Aorta (tissue), 5 donors: ENCODE measurements around the gene PNPLA6. TPM values are rescaled to one million over a fixed set of nuclear protein-coding genes. Genes with fewer than 3 reads are reported as not detected.

ENCODE experiments used
- ATAC-seq: fragments of 200-7000 bp; cut with Tn5 transposase; one replicate; pipeline ENCODE4 v1.9.1; 2022; ENCODE audit warnings: moderate library complexity; ENCODE audit not compliant: low FRiP score
- DNase-seq, 2 donors: peaks; one replicate each; pipeline ENCODE4 v3.0.0-alpha.2; 2020
- H3K27ac ChIP-seq, 2 donors: one replicate each; pipeline ENCODE4 v1.5.1; 2013; ENCODE audit warnings: low read length in 2 of 2, mild to moderate bottlenecking in 2 of 2, moderate library complexity in 2 of 2, control low read depth in 1 of 2, inconsistent platforms in 1 of 2, low read depth in 1 of 2
- H3K27me3 ChIP-seq, 2 donors: one replicate each; pipeline ENCODE4 v1.6.1; 2013; ENCODE audit warnings: control low read depth in 1 of 2, low read length in 1 of 2, mild to moderate bottlenecking in 1 of 2, moderate library complexity in 1 of 2; ENCODE audit not compliant: insufficient read depth in 2 of 2, control insufficient read depth in 1 of 2
- H3K36me3 ChIP-seq, 2 donors: one replicate each; pipeline ENCODE4 v1.6.1; 2013; ENCODE audit warnings: control low read depth in 1 of 2, low read length in 1 of 2, mild to moderate bottlenecking in 1 of 2; ENCODE audit not compliant: insufficient read depth in 2 of 2, control insufficient read depth in 1 of 2
- H3K4me1 ChIP-seq, 2 donors: one replicate each; pipeline ENCODE4 v1.6.1; 2013; ENCODE audit warnings: low read length in 2 of 2, control low read depth in 1 of 2, mild to moderate bottlenecking in 1 of 2, moderate library complexity in 1 of 2; ENCODE audit not compliant: insufficient read depth in 2 of 2, control insufficient read depth in 1 of 2
- H3K4me3 ChIP-seq, 2 donors: one replicate each; pipeline ENCODE4 v1.5.1; 2013; ENCODE audit warnings: low read length in 2 of 2, control low read depth in 1 of 2, mild to moderate bottlenecking in 1 of 2
- H3K9me3 ChIP-seq: one replicate; pipeline ENCODE4 v1.6.1; 2013; ENCODE audit warnings: mild to moderate bottlenecking, low read length; ENCODE audit not compliant: control insufficient read depth
- WGBS, 2 donors: extraction: QIAGEN DNeasy Blood & Tissue Kit; methylation state at CpG; one replicate each; pipeline ENCODE4 v1.1.7; 2013; 5-methylcytosine and 5-hydroxymethylcytosine counted together
- intact Hi-C, 2 donors: fragments of 100-400 bp; cut with DNase I; formaldehyde crosslinking; loops; one replicate each; pipeline versions ENCODE4 v1.14.2 to v1.15.0; 2022
- polyA plus RNA-seq, 2 donors: library from polyadenylated mRNA; stranded (reverse); fragments of 200-250 nt; gene quantifications; one replicate each; pipeline ENCODE4 v1.2.3, GENCODE V29; 2013
- total RNA-seq, 2 donors: library from RNA; stranded (reverse); fragmentation: NEBNext Ultra II Directional; extraction: Animal tissue kit (Norgen Biotek cat#: 25700); gene quantifications; one replicate each; pipeline ENCODE4 v1.2.1, GENCODE V29; 2021
- donor health status: healthy with polysubstance abuse.
- donor health status: Bipolar disorder and iron deficiency.
- donor health status: DM: no; HTN: no; CAD: no.
- donor health status: DM: no; HTN: no; CAD: no.
- donor health status: DM: yes; HTN: yes; CAD: no.

Gene PNPLA6
- total and polyA plus RNA-seq, 4 donors = 25.0 to 136 (median 91.3) TPM

- WGBS, 2 donors = 89 to 90% methylated on average over 8 of the region's 8 CpGs
- no peaks in the 10 kb centered on the region for H3K9me3 ChIP-seq
- no peak overlapping the region for H3K4me3 ChIP-seq
- H3K36me3 ChIP-seq = peaks cover 0 to 1% of the 10 kb centered on the region in 2 donors
- intact Hi-C loops = no loop called here
- no peak for ATAC-seq
- no peak for DNase-seq
- no peak overlapping the region for H3K27ac ChIP-seq
- no peaks in the 10 kb centered on the region for H3K4me1 ChIP-seq
- no peaks in the 10 kb centered on the region for H3K27me3 ChIP-seq
Observed at GRCh38 chr19:7545300-7545699, 9.8 kb downstream of the PNPLA6 start.

DNA sequence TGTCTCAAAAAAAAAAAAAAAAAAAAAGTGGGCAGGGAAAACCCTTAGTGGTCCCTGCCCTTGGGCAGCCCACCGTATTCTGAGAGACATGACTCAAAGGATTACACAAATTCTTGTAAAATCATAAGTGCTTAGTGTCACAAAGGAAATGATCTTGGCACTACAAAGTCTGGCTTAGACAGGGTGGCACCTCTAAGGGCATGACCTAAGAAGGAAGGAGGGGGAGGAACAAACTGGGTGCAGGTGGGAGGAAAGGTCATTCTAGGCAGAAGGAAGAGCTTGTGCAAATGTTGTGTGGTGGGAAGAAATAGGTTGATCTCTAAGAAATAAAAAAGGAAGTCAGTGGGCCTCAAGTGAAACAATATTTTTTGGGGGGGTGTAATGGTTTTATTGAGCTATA, 10.4 kb downstream of the PNPLA6 start:
- Histone ChIP-seq H3K9me3 (no peaks in the 10 kb centered on the region), H3K4me3 (no peak overlapping the region), H3K4me1 (no peaks in the 10 kb centered on the region), H3K36me3 (peaks cover 0 to 1% of the 10 kb centered on the region in 2 donors), H3K27ac (no peak overlapping the region), H3K27me3 (no peaks in the 10 kb centered on the region)
- 63 to 76% methylated on average over 1 of the region's 1 CpG for WGBS, 2 donors
- ATAC-seq (no peak), DNase-seq (no peak)
- intact Hi-C loops = no loop called here

GRCh38 chr19:7547159-7547558, 11.6 kb downstream of the PNPLA6 start:
- H3K27ac ChIP-seq = no peak overlapping the region
- no peak overlapping the region for H3K4me3 ChIP-seq
- no peaks in the 10 kb centered on the region for H3K9me3 ChIP-seq
- intact Hi-C loops = no loop called here
- no peak for ATAC-seq
- WGBS, 2 donors = 85 to 91% methylated on average over 3 of the region's 3 CpGs
- DNase-seq = no peak
- H3K4me1 ChIP-seq = no peaks in the 10 kb centered on the region
- no peaks in the 10 kb centered on the region for H3K27me3 ChIP-seq
- H3K36me3 ChIP-seq = peaks cover 0 to 1% of the 10 kb centered on the region in 2 donors

DNA sequence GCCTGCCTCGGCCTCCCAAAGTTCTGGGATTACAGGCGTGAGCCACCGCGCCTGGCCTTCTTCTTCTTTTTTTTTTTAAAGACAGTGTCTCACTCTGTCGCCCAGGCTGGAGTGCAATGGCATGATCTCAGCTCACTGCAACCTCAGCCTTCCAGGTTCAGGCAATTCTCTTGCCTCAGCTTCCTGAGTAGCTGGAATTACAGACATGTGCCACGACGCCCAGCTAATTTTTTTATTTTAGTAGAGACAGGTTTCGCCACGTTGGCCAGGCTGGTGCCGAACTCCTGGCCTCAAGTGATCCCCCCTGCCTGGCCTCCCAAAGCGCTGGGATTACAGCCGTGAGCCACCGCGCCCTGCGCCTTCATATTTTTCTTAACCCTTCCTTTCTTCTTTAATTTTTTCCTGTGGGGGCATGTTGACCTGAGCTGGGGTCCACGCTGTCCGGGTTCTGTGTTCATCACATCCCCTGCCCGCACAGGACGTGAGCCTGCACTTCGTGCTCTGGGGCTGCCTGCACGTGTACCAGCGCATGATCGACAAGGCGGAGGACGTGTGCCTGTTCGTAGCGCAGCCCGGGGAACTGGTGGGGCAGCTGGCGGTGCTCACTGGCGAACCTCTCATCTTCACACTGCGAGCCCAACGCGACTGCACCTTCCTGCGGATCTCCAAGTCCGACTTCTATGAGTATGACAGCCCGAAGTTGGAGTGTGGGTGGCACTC, 14.1 kb downstream of the PNPLA6 start:
- no peaks in the 10 kb centered on the region for H3K4me1 ChIP-seq
- H3K27ac ChIP-seq = no peak overlapping the region
- H3K27me3 ChIP-seq = no peaks in the 10 kb centered on the region
- WGBS, 2 donors = 86 to 91% methylated on average over 36 of the region's 36 CpGs
- H3K36me3 ChIP-seq = no peaks in the 10 kb centered on the region
- DNase-seq (peak in 1 of 2 donors; percentile 44), ATAC-seq (no peak)
- no peak overlapping the region for H3K4me3 ChIP-seq
- no peaks in the 10 kb centered on the region for H3K9me3 ChIP-seq
- intact Hi-C loops = loop anchor here in 1 of 2 donors (10.0 kb wide), 1 partner anchor 135 kb away; the partner anchor contains the start of gene TRAPPC5

- no peaks in the 10 kb centered on the region for H3K4me1 ChIP-seq
- no peaks in the 10 kb centered on the region for H3K36me3 ChIP-seq
- H3K9me3 ChIP-seq = no peaks in the 10 kb centered on the region
- no peaks in the 10 kb centered on the region for H3K27me3 ChIP-seq
- intact Hi-C loops = loop anchor here in 1 of 2 donors (10.0 kb wide), 1 partner anchor 135 kb away; the partner anchor contains the start of gene TRAPPC5
- ATAC-seq (no peak), DNase-seq (peak in 1 of 2 donors; percentile 51)
- WGBS, 2 donors = 95 to 96% methylated on average over 40 to 41 of the region's 41 CpGs
- H3K27ac ChIP-seq = no peak overlapping the region
- no peak overlapping the region for H3K4me3 ChIP-seq
Observed at GRCh38 chr19:7550169-7550770, 14.8 kb downstream of the PNPLA6 start.

DNA sequence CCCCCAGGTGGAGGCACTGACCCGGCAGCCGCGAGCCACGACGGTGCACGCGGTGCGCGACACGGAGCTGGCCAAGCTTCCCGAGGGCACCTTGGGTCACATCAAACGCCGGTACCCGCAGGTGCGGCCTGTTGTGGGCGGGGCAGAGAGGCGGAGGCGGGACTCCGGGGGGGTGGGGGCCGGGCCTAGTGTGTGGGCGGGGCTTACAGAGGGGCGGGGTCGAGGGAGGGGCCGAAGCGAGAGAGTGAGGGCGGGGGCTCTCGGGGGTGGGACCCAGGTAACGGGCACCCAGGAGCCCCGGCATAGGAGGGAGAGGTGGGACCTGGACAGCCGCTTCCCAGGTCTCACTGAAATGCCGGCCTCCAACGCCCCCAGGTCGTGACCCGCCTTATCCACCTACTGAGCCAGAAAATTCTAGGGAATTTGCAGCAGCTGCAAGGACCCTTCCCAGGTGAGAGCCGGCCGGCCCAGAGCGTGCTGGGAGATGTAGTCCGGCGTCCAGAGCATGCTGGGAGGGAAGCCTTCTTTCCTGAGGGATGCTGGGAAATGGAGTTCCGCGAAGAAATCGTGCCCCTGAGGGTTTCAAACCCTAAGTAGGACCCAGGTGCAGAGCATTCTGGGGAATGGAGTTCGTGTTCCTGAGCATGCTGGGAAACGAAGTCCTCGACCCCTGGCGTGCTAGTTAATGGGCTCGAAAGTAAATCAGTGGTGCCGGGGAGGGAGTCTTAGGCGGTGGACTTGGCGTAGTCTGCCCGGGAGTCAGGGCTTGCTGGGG, 15.7 kb downstream of the PNPLA6 start:
- Histone ChIP-seq H3K4me1 (no peaks in the 10 kb centered on the region), H3K36me3 (no peaks in the 10 kb centered on the region), H3K9me3 (no peaks in the 10 kb centered on the region), H3K27ac (no peak overlapping the region), H3K4me3 (no peak overlapping the region), H3K27me3 (no peaks in the 10 kb centered on the region)
- peak; percentile 65 to 84 for DNase-seq
- 17 to 25% methylated on average over 43 to 51 of the region's 51 CpGs for WGBS, 2 donors
- intact Hi-C loops = loop anchor here in 1 of 2 donors (10.0 kb wide), 1 partner anchor 134 kb away; the partner anchor contains the start of gene TRAPPC5
- ATAC-seq = peak; percentile 80

DNA sequence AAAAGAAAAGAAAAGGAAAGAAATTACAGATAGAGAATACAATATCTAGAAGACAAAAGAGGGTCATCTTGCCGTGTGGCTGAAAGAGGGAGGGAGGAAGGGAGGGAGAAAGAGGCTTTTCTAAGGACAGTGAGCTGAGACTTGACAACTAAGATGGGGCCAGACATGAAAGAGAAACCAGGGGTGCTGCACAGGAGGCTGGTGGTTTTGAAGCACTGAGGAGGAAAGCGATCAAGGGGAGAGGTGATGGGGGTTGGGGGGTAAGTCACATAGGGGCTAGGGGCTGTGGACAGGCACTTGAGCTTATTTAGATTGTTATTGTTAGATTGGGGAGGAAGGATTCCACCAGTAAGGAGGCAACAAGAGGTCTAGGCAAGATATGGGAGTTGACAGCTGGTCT, 17.3 kb downstream of the PNPLA6 start:
- 93 to 97% methylated on average over 2 of the region's 2 CpGs for WGBS, 2 donors
- Histone ChIP-seq H3K9me3 (no peaks in the 10 kb centered on the region), H3K4me1 (no peaks in the 10 kb centered on the region), H3K4me3 (no peak overlapping the region), H3K36me3 (peaks cover 0 to 8% of the 10 kb centered on the region in 2 donors), H3K27ac (no peak overlapping the region), H3K27me3 (no peaks in the 10 kb centered on the region)
- DNase-seq (no peak), ATAC-seq (no peak)
- intact Hi-C loops = loop anchor here in 1 of 2 donors (10.0 kb wide), 1 partner anchor 132 kb away; the partner anchor contains the start of gene TRAPPC5

DNA sequence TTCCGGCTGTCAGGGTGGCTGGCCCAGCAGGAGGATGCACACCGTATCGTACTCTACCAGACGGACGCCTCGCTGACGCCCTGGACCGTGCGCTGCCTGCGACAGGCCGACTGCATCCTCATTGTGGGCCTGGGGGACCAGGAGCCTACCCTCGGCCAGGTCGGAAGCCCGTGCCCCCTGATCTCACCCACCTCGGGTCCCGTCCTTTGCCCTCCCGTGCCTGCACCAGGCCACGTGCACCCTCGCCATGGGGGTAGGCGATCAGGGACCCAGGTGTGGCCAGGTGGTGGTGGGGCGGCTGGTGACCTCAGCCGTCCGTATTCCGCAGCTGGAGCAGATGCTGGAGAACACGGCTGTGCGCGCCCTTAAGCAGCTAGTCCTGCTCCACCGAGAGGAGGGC, 19.0 kb downstream of the PNPLA6 start:
- H3K36me3 ChIP-seq = peaks cover 0 to 15% of the 10 kb centered on the region in 2 donors
- DNase-seq (no peak), ATAC-seq (no peak)

More for the DNA sequence above, 19.0 kb downstream of the PNPLA6 start:
- 87 to 88% methylated on average over 28 of the region's 28 CpGs for WGBS, 2 donors
- no peaks in the 10 kb centered on the region for H3K4me1 ChIP-seq
- intact Hi-C loops = loop anchor here in 1 of 2 donors (10.0 kb wide), 1 partner anchor 130 kb away; the partner anchor contains the start of gene TRAPPC5
- H3K9me3 ChIP-seq = no peaks in the 10 kb centered on the region
- no peak overlapping the region for H3K4me3 ChIP-seq
- no peaks in the 10 kb centered on the region for H3K27me3 ChIP-seq
- H3K27ac ChIP-seq = no peak overlapping the region
